Ishikawa (cell line): Measurements from ENCODE around the gene PTPN7.

Experiments used
- CEBPB ChIP-seq: IDR thresholded peaks from 2 replicates; pipeline ENCODE4 v1.6.1; 2012
- CREB1 ChIP-seq: IDR thresholded peaks from 2 replicates; pipeline ENCODE4 v1.6.1; 2012; ENCODE audit warnings: low read depth
- EGR1 ChIP-seq: IDR thresholded peaks from 2 replicates; pipeline ENCODE4 v1.6.1; 2012
- EP300 ChIP-seq: IDR thresholded peaks from 2 replicates; pipeline ENCODE4 v1.6.1; 2012; ENCODE audit warnings: borderline replicate concordance
- FOXM1 ChIP-seq: IDR thresholded peaks from 2 replicates; pipeline ENCODE4 v1.6.1; 2012; ENCODE audit warnings: low read depth, borderline replicate concordance
- NFIC ChIP-seq: IDR thresholded peaks from 2 replicates; pipeline ENCODE4 v1.6.1; 2012
- RAD21 ChIP-seq: IDR thresholded peaks from 2 replicates; pipeline ENCODE4 v1.6.1; 2012; ENCODE audit warnings: low read depth
- TAF1 ChIP-seq: IDR thresholded peaks from 2 replicates; pipeline ENCODE4 v1.6.1; 2012; ENCODE audit warnings: low read depth, mild to moderate bottlenecking
- TCF12 ChIP-seq: IDR thresholded peaks from 2 replicates; pipeline ENCODE4 v1.6.1; 2012; ENCODE audit warnings: low read depth
- TEAD4 ChIP-seq: IDR thresholded peaks from 2 replicates; pipeline ENCODE4 v1.6.1; 2012
- YY1 ChIP-seq: IDR thresholded peaks from 2 replicates; pipeline ENCODE4 v1.6.1; 2012; ENCODE audit warnings: low read depth
- ZBTB7A ChIP-seq: IDR thresholded peaks from 2 replicates; pipeline ENCODE4 v1.6.1; 2012; ENCODE audit warnings: low read depth
- TF ChIP-seq, protein P1 (sequence below): IDR thresholded peaks from 2 replicates; pipeline ENCODE4 v1.6.1; 2012
- TF ChIP-seq, protein P2 (sequence below): IDR thresholded peaks from 2 replicates; pipeline ENCODE4 v1.6.1; 2012; ENCODE audit warnings: low read depth, mild to moderate bottlenecking
- TF ChIP-seq, protein P3 (sequence below): IDR thresholded peaks from 2 replicates; pipeline ENCODE4 v1.6.1; 2012

The PTPN7 gene

DNA sequence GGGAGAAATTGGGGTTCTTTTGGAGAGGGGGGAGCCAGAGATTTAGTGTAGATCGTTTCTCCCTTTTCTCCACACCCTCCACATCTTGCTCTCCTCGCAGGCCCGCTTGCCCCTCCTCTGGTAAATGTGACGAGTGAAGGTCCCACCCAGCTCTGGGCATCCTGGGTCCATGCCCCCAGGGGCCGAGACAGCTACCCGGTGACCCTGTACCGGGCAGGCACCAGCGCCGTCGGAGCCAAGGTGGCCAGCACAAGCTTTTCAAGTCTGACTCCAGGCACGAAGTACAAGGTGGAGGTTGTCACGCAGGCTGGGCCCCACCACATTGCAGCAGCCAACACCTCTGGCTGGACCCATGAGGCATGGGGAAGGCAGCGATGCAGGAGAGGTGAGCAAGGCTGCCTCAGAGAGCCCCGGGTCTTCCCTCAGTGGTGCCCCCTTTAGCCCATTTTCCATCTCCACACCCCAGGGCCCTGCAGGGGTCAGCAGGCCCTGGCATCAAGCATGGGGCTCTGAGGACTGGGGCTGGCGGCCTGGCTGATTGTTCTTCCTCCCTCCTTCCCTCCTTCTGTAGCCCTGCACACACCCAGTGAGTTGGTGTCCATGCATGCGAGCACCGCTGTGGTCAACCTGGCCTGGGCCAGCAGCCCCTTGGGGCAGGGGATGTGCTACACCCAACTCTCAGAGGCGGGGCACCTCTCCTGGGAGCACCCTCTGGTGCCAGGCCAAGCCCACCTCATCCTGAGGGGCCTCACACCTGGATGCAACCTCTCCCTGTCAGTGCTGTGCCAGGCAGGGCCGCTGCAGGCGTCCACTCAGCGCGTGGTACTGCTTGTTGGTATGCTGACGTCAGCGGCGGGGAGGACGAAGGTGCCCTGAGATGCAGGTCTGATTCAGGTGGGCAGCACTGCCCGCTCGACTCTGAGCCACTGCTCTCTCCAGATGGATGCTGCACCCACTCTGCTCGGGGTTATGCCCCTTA is 16.8 kb upstream of the PTPN7 start:
- no peak for TF ChIP-seq ZBTB7A
- TF ChIP-seq CREB1, result no peak
- TF ChIP-seq NFIC, result no peak
- no peak for TF ChIP-seq TEAD4
- TF ChIP-seq EGR1, result no peak
- no peak for TF ChIP-seq TAF1
- TF ChIP-seq RAD21, result no peak
- TF ChIP-seq, protein P1, sequence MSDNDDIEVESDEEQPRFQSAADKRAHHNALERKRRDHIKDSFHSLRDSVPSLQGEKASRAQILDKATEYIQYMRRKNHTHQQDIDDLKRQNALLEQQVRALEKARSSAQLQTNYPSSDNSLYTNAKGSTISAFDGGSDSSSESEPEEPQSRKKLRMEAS, result no peak
- TF ChIP-seq EP300, result no peak
- TF ChIP-seq CEBPB, result no peak
- TF ChIP-seq FOXM1, result no peak
- TF ChIP-seq TCF12, result no peak
- TF ChIP-seq, protein P2, sequence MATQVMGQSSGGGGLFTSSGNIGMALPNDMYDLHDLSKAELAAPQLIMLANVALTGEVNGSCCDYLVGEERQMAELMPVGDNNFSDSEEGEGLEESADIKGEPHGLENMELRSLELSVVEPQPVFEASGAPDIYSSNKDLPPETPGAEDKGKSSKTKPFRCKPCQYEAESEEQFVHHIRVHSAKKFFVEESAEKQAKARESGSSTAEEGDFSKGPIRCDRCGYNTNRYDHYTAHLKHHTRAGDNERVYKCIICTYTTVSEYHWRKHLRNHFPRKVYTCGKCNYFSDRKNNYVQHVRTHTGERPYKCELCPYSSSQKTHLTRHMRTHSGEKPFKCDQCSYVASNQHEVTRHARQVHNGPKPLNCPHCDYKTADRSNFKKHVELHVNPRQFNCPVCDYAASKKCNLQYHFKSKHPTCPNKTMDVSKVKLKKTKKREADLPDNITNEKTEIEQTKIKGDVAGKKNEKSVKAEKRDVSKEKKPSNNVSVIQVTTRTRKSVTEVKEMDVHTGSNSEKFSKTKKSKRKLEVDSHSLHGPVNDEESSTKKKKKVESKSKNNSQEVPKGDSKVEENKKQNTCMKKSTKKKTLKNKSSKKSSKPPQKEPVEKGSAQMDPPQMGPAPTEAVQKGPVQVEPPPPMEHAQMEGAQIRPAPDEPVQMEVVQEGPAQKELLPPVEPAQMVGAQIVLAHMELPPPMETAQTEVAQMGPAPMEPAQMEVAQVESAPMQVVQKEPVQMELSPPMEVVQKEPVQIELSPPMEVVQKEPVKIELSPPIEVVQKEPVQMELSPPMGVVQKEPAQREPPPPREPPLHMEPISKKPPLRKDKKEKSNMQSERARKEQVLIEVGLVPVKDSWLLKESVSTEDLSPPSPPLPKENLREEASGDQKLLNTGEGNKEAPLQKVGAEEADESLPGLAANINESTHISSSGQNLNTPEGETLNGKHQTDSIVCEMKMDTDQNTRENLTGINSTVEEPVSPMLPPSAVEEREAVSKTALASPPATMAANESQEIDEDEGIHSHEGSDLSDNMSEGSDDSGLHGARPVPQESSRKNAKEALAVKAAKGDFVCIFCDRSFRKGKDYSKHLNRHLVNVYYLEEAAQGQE, result no peak
- TF ChIP-seq YY1, result no peak
- TF ChIP-seq, protein P3, sequence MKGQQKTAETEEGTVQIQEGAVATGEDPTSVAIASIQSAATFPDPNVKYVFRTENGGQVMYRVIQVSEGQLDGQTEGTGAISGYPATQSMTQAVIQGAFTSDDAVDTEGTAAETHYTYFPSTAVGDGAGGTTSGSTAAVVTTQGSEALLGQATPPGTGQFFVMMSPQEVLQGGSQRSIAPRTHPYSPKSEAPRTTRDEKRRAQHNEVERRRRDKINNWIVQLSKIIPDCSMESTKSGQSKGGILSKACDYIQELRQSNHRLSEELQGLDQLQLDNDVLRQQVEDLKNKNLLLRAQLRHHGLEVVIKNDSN, result no peak

DNA sequence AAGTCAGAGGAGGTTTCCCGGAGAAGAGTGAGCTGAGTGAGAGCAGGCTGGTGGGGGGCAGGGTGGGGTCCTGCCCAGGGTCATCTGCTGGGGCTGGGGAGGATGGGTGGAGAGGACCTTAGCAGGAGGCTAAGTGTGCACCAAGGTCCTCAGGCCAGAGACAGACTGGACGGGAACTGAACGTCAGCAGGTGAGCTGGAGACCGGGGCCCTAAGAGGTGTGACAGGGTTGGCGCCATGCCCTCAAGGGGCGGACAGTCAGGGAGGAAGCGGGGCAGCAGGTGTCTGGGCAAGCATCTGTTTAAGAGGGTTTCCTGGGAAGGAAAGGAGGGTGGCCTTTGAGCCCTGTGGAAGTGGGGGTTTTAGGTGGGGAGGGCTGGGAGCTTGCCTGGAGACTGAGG is 13.6 kb upstream of the PTPN7 start:
- TF ChIP-seq TCF12, result no peak

DNA sequence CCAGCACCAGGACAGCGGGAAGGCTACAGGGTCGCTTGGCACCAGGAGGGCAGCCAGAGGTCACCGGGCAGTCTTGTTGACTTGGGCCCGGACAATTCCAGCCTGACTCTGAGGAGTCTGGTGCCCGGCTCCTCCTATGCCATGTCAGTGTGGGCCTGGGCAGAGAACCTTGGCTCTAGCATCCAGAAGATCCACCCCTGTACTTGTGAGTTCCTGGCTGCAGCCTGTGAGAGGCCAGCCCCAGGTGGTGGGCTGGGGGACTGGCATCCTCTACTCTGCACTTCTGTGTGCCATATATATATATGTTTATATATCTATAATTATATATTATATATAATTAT is 11.6 kb upstream of the PTPN7 start:
- TF ChIP-seq, protein P3, result no peak
- no peak for TF ChIP-seq NFIC
- TF ChIP-seq, protein P2, result no peak
- TF ChIP-seq TCF12, result no peak
- TF ChIP-seq CEBPB, result no peak
- no peak for TF ChIP-seq ZBTB7A
- no peak for TF ChIP-seq RAD21
- no peak for TF ChIP-seq YY1

DNA sequence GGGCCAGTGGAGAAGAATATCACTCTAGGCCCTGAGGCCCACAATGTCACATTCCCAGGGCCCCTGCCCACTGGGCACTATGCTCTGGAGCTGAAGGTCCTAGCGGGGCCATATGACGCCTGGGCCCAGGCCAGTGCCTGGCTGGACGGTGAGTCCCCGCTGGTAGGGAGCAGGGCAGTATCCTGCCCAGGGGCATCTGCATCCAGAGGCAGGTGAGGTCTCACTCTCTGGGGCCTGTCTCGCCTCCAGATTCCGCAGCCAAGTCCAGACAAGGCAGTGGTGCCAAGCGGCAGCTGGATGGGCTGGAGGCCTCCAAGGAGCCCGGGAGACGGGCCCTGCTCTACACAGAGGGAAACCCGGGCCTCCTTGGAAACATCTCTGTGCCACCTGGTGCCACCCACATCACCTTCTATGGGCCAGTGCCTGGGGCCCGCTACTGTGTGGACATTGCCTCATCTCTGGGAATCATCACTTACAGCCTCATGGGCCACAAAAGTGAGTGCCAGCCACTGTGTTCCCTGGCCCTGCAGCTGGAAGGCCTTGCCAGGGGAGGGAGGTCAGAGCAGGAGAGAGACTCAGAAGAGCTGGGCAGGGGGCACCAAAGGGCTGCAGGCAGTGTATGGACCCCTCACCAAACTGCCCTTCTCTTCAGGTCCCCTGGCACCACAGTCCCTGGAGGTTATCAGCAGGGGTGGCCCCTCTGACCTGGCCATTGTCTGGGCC is 11.1 kb upstream of the PTPN7 start:
- TF ChIP-seq TCF12, result no peak
- TF ChIP-seq, protein P1, result no peak
- TF ChIP-seq YY1, result no peak
- TF ChIP-seq, protein P2, result no peak
- TF ChIP-seq TEAD4, result no peak
- TF ChIP-seq NFIC, result no peak
- TF ChIP-seq EGR1, result no peak
- TF ChIP-seq CREB1, result no peak
- TF ChIP-seq, protein P3, result no peak
- no peak for TF ChIP-seq CEBPB
- no peak for TF ChIP-seq EP300
- no peak for TF ChIP-seq FOXM1
